HG02763 (cell line): ENCODE measurements around the gene HSF2BP.
A peak's percentile ranks its signal among the peaks of the same experiment; 100 is the strongest.
"Not testable (repeated sequence)": the region's sequence is repeated elsewhere in the genome, so short reads cannot be mapped to it uniquely, and the experiment has no call there.

ENCODE experiments used
- ATAC-seq: cut with Tn5 transposase; IDR thresholded peaks from one replicate; pipeline ENCODE4 v1.9.1; 2021; ENCODE audit warnings: mild to moderate bottlenecking, moderate library complexity; ENCODE audit not compliant: unreplicated experiment

The HSF2BP gene

DNA sequence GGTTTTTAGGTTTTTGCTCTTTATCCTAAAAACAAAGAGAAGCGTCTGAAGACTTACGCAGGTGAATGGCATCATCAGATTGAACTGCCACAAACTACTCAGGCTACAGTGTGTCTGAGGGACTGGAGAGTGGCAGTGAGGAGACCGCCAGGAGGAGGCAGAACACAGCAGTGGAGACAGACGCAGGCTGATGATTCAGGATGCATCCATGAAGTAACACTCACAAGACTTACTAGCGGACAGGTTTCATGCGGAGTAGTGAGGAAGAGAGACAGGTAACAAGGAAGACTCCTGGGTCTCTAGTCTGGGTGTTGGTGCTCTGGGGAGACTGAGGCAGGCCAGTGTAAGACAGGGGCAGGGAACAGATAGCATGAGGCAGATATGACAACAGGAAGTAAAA lies 5.7 kb downstream of the HSF2BP start:
- no peak for ATAC-seq

DNA sequence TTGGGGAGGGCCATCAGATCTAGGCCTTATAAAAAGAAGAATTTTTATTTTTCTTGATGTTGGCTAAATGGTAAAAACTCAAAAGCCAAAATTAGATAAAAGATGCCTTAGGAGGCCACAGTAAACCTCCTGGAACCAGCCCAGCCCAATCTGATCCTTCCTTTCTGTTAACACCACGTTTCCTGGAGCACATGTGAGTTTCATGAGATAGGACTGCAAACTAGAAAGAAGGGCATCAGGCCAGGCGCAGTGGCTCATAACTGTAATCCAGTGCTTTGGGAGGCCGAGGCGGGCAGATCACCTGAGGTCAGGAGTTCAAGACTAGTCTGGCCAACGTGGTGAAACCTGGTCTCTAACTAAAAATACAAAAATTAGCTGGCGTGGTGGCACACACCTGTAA lies 6.7 kb downstream of the HSF2BP start:
- no peak for ATAC-seq

DNA sequence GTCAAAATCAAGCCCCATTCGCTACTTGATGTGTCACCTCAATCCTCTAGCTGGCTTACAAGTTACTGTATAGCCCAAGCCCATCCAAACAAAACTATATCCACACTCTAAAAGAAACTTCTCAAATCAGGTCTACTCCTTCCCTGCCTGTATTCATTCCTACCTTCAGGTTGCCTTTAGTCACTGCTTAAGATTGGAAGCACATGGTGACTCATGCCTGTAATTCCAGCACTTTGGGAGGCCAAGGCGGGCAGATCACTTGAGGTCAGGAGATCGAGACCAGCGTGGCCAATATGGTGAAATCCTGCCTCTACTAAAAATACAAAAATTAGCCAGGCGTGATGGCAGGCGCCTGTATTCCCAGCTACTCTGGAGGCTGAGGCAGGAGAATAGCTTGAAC lies 7.4 kb downstream of the HSF2BP start:
- not testable (repeated sequence) for ATAC-seq

DNA sequence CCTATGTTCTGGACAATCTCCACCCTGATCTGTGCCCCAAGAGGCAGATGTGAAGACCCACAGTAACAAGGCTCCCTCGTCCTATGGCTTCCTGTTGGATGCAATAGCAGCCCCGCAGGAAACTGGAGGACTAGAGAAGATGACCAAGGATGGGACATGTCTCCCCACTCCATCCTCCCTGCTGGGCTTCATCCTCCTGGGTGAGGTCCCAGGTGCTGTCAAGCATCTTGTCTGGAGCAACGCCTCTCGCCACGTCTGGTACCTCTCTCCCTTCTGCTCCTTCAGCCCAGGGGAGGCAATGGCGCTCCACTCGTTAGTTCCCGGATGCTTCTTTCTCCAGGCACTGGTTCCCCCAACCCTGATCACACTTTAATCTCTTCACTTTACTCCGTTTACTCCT lies 11.1 kb downstream of the HSF2BP start:
- ATAC-seq: no peak

DNA sequence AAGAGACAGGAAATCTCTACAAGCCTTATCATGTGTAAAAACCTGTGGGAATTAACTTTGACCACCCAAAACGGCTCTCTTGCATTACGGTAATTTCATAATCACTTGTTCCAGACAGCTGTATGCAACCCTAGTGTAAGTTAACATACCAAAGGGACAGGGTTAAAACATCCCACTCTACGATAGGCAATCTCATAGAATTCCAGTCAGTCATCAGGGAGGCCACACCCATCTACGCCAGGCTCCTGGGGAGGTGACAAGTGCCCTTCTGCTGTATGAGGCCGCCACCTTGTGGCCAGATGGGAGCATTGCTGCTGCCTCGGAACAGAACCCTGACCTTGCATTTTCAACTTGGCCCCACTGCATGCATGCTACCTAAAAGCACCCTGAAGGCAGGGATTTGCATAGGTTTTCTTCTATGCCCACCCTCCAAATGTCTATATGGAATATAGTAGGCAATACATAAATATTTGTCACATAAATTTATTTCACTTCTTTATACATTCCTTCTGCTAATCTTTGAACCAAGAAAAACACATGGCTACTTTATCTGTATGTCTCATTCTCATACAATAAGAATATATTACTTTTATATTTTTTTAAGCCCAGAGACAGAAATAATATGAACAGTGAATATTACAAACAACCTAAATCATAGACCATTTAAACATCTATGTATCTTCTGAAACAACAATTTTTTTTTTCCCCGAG lies 12.6 kb downstream of the HSF2BP start:
- ATAC-seq: peak; percentile 76

DNA sequence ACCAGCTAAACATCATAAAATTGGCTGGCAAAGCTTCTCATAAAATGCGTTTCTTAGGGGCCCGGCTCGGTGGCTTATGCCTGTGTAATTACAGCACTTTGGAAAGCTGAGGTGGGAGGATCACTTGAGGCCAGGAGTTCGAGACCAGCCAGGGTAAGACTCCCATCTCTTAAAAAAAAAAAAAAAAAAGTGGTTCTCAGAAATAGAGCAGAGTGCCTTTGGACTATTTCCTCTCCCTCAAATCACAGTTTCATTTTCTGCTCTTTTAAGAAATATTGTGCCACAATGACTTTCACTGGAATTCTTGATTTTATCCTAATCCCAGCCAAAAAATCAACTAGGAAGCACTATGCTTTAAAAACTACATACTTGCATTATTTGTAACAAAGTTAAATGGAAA lies 13.3 kb downstream of the HSF2BP start:
- ATAC-seq: no peak

DNA sequence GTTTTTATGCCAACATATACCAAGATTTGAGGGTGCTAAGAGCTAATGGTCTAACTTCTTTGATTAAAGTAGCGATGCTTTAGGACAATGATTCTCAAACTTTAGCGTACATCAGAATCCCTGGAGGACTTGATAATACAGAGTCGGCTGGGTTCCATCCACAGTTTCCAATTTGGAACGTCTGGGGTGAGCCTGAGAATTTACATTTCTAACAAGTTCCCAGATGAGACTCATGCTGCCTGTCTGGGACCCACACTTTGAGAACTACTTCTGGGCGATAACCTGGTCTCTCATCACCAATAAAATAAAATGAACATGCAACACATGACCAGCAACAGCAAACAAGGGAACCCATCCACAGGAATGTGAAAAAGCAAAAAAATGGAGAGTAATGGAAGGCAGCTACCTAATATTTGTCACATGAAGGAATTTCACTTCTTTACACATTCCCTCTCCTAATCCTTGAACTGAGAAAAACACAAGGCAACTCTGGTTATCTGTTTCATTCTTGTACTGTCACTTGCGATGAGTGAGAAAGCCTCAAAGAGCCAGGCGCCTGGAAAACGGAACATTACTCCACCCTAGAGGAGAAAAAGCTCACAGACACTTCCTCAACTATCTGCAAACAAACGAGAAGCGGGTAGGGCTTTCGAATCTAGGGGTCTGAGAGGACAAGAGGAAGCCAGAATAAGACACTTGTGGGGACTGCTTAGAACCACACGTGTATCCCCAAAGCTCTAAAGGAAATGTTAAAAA lies 14.0 kb downstream of the HSF2BP start:
- no peak for ATAC-seq

DNA sequence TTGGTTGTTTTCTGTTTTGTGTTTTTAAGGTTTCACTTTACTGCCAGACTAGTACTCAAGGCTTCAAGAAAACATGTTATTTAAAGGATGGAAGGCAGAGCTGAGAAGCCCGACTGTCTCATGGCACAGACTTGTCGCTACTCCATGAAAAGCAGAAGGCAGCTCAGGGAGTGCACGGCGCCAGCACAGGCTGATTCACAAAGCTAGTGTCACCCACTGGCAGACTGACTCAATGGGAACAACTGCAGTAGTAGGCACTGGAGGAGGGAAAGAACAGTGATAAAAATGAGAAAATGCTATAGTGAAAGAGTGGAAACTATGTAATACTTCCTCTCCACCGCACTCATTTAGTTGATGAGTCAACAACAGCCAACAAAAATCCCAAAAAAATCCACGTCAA lies 14.7 kb downstream of the HSF2BP start:
- ATAC-seq: no peak

DNA sequence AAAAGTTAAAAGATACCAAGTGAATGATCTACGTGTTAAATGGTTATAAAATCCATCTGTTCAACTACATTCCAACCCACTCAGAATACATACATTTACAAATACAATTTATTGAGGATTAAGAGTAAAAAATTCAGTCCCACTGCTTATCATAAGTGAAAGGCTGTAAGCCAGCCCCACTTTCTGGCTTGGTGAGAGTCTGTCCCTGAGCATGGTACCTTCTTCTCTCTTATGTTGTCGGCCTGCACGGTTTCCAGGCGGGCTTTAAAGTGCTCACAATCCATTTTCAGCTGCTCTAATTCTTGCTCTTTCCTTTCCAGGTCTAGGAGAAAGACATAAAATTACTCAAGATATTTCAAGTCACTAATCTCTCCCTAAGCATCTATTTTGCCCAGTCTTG lies 15.2 kb downstream of the HSF2BP start:
- no peak for ATAC-seq

DNA sequence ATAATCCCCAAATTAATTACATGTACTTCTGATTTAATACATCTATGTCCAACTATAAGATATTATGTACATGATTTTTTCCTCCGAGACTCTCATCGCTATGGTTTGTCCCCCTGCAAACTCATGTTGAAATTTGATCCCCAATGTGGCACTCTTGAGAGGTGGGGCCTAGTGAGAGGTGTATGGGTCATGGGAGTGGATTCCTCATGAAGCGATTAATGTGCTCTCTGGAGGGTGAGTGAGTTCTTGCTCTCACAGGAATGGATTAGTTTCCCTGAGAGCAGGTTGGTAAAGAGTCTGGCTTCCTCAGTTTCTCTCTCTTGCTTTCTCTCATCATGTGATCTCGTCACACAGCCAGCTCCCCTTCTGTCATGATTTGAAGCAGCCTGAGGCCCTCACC lies 16.1 kb downstream of the HSF2BP start:
- no peak for ATAC-seq

DNA sequence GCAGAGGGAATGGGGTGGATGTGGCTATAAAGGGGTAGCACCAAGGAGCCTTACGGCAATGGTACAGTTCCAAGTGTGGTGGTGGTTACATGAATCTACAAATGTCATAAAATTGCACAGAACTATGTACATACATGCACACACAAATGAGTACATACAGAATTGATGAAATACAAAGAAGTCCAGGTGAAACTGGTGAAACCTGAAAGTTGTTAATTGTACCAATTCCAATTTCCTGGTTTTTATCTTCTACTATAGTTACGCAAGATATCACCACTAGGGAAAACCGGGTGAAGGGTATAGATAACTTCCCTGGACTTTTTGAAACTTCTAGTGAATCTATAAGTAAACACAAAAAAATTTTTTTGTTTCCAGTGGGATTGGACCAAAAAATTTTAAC lies 18.9 kb downstream of the HSF2BP start:
- ATAC-seq: no peak

DNA sequence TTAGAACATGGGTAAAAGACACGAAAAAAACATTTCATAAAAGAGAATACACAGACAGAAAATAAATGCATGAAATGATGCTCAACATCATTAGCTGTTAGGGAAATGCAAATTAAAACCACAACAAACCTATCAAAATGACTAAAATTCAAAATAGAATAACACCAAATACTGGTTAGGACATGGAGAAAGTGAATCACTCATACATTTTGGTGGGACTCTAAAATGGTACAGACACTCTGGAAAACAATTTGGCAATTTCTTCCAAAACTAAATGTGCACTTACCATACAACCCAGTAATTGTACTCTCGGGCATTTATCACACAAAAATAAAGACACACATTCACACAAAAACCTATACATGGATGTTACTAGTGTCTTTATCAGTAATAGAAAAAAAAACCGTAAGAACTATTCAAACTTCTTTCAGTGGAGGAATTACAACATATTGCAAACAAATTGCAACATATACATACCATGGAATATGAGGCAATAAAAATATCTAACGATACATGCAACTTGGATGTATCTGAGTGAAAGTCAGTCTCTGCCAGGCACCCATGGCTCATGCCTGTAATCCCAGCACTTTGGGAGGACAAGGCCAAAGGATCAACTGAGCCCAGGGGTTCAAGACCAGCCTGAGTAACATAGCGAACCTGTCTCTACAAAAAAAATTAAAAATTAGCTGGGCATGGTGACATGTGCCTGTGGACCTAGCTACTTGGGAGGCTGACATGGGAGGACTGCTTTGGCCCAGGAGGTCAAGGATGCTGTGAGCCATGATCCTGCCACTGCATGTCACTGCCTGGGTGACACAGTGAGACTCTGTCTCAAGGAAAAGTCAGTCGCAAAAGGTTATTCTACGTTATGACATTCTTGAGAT lies 19.6 kb downstream of the HSF2BP start:
- no peak for ATAC-seq

DNA sequence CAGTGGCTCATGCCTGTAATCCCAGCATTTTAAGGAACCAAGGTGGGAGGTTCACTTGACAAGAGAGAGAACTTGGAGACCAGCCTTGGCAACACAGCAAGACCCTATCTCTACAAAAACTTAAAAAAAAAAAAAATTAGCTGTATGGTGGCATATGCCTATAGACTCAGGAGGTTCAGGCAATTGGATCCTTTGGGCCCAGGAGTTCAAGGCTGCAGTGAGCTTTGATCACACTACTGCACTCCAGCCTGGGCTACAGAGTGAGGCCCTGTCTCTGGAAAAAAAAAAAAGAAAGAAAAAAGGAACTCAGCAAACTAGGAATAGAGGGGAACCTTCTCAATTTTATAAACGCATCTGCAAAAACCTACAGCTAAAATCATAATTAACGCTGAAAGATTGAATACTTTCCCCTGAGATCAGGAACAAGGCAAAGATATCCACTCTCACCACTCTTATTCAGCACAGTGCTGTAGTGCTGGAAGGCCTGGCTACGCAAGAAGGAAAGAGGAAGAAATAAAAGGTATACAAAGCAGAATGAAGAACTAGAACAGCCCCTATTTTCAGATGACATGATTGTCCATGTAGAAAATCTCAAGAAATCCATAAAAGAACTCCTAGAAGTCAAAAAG lies 21.6 kb downstream of the HSF2BP start:
- no peak for ATAC-seq

DNA sequence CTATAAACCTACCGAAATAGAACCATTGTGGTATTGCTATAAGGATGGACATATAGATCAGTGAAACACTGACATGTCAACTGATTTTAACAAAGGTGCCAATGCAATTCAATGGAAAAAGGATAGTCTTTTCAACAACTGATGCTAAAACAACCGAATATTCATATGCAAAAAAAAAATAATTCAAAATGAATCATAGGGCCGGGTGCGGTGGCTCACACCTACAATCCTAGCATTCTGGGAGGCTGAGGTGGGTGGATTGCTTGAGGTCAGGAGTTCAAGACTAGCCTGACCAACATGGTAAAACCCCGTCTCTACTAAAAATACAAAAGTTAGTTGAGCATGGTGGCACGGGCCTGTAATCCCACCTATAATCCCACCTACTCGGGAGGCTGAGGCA lies 23.9 kb downstream of the HSF2BP start:
- no peak for ATAC-seq

DNA sequence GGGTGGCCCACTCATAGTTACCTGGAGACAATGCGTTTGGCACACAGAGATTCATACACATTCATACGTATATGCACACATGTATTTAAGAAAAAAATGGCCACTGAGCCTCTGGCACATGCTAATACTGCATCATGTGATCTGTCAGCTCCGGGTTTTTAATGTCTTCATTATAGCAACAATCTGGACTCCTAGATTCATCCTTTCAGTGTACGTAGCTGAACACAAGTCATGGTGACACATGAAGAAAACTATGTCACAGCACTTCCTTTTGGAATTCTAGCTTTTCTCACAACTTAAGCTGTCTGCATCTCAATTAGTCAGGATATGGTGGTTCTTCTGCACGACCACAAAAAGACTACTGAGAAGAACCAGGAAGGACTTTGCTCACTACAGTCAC lies 24.7 kb downstream of the HSF2BP start:
- ATAC-seq: no peak

DNA sequence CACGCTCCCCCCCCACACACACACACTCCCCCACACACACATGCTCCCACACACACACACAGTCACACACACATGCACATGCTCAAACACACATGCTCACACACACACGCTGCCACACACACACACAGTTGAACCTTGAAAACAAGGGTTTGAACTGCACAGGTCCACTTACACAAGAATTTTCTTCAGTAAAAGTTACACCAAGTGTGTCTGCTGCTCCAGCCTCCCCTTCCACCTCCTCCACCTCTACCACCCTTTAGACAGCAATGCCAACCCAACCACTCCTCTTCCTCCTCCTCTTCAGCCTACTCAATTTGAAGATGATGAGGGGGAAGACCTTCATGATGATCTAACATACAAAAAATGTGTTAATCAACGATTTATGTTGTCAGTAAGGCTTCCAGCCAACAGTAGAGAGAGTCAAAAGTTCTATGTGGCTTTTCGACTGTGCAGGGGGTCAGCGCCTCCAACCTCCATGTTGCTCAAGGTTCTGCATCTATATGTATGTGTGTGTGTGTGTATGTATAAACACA lies 26.8 kb downstream of the HSF2BP start:
- no peak for ATAC-seq

DNA sequence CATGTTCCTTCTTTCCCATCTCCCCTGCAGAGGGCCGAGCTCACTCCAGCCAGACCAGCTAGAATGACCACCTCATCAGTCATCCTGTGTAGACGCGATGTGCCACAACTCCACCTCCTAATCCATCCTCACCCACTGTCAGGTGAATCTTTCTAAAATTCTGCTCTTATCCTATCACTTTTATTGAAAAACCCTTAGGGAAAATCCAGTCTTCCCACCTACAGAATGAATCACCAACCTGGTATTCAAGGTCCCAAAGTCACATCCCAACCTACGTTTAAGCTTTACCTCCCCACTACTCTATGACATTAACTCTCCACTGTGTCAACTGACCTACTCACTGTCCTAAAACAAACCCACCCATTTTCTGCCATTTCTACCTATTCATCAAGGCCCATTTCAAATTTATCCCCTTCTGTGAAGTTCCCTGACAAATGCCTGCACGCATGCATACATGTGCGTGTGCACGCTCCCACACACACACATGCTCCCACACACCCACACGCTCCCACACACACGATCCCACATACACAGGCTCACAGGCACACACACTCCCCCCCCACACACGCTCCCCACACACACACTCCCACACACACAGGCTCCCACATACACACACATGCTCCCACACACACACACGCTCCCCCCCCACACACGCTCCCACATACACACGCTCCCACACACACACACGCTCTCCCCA lies 27.7 kb downstream of the HSF2BP start:
- no peak for ATAC-seq

DNA sequence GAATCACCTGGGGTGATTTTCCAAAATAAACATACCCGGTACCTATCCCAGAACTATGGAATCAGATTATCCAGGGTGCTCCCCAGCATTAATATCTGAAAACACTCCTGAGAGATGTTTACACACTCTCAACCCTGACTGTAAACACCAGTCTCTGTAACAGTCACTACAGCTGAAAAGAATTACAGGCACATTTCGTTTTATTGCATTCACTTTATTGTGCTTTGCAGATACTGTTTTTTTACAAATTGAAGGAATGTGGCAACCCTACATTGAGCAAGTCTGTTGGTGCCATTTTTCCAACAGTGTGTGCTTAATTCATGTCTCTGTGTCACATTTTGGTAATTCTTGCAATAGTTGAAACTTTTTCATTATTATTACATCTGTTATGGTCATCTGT lies 31.8 kb downstream of the HSF2BP start:
- no peak for ATAC-seq

DNA sequence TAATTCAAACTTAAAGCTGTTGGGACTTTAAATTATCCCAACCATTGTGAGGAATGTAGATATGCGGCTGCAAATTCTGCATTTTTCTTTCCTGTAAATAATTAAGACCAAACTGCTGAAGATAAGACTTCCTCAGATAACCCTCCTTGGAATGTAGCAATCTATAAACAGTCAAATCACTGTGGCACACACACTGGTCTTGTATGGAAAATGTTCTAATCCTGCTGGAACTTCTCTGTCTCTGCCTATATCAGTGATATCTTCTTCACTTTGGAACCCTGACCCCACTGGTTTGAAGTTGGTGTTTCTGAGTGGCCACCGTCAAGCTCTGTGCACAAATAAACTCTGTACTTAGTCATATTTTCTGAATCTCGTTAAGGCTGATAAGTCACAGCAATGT lies 32.9 kb downstream of the HSF2BP start:
- ATAC-seq: no peak

DNA sequence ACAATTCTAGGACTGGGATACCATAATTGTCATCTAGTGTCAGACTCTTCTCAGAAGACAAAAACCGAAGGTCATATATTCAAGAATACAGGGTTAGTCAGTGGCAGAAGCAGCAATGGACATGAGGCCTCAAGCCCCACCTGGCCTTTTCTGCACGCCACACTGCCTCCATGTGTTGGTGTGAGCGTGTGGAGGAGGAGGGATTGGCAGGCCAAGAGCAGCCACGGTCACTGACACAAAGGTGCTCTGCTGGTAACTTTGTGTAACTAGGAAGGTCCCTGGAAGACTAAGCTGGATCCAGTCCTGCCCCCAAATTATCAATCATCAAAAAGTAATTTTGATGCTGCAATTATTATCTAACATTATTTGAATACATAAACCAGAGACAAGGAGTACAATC lies 34.9 kb downstream of the HSF2BP start:
- ATAC-seq: no peak
